ENCODE results near the gene LRFN2. TPM values are rescaled to one million over a fixed set of nuclear protein-coding genes. Genes with fewer than 3 reads are reported as not detected.

LRFN2 gene
- total RNA-seq, 1 donor from 2014 or later: not detected

GRCh38 chr6:40397287-40398033 lies 189.7 kb downstream of the LRFN2 start:
- no peak for DNase-seq (ENCODE audit: low spot score in 2 of 2)
- Histone ChIP-seq H3K27ac (no peak overlapping the region), H3K4me1 (no peaks in the 10 kb centered on the region), H3K36me3 (no peaks in the 10 kb centered on the region), H3K4me3 (no peak overlapping the region), H3K27me3 (no peaks in the 10 kb centered on the region), H3K9me3 (no peaks in the 10 kb centered on the region)
- intact Hi-C loops (cut with DNase I): no loop called here
- no peak for TF ChIP-seq CTCF (IDR thresholded peaks at IDR 0.05)

- H3K4me3 ChIP-seq: no peak overlapping the region
- no peaks in the 10 kb centered on the region for H3K36me3 ChIP-seq
- TF ChIP-seq CTCF (IDR thresholded peaks at IDR 0.05): no peak
- intact Hi-C loops (cut with DNase I): no loop called here
- no peaks in the 10 kb centered on the region for H3K27me3 ChIP-seq
- no peak overlapping the region for H3K27ac ChIP-seq
- no peaks in the 10 kb centered on the region for H3K4me1 ChIP-seq
- DNase-seq (ENCODE audit: low spot score in 2 of 2): no peak
- no peaks in the 10 kb centered on the region for H3K9me3 ChIP-seq
These were observed 191.5 kb downstream of the LRFN2 start for GRCh38 chr6:40395698-40396076.

DNA sequence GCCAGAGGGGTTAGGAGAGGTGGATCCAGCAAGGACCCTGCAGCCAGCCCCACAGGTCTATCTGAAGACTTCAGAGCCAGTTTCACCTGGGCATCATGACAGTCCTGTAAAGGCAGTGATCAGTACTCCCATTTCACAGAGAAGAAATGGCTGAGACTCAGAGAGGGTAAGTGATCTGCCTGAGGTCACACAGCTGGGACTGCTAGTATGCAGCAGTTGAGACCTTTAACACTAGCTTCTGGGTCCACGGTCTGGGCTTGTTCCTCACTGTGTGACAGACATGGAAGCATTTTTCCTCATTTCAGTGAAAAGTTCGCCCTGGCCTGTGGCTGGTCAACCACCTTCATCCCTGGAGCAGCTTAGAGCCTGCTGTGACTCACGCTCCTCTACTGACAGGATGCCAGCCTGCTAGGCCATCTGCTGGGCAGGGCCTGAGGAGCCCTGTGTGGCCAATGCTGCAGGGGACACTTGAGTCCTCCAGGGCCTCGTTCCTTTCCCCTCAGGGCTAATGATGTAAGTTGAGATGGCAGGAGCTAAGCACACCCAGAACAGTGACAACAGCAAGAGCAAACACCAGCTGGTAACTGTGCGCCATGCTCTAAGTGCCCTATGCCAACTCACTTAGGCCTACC lies 192.0 kb downstream of the LRFN2 start:
- Histone ChIP-seq H3K4me1 (no peaks in the 10 kb centered on the region), H3K4me3 (no peak overlapping the region), H3K9me3 (no peaks in the 10 kb centered on the region), H3K27me3 (no peaks in the 10 kb centered on the region), H3K36me3 (no peaks in the 10 kb centered on the region), H3K27ac (no peak overlapping the region)
- no peak for TF ChIP-seq CTCF (IDR thresholded peaks at IDR 0.05)
- intact Hi-C loops (cut with DNase I): no loop called here
- no peak for DNase-seq (ENCODE audit: low spot score in 2 of 2)

DNA sequence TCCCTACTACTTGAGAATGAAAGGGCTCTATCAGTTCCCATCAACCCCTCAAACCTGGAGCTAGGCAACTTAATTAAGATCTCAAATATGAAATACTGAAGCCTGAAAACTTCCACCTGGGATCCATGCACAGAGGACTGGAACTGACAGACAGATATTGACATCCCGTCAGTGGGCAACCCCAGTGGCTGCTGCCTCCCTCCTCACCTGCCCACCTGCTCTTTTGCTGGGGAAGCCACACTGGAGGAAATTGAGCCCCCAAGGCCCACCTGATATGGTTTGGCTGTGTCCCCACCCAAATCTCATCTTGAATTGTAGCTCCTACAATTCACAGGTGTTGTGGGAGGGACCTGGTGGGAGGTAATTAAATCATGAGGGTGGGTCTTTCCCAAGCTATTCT lies 192.8 kb downstream of the LRFN2 start:
- Histone ChIP-seq H3K4me1 (no peaks in the 10 kb centered on the region), H3K27ac (no peak overlapping the region), H3K9me3 (no peaks in the 10 kb centered on the region), H3K36me3 (no peaks in the 10 kb centered on the region), H3K4me3 (no peak overlapping the region), H3K27me3 (no peaks in the 10 kb centered on the region)
- no peak for DNase-seq (ENCODE audit: low spot score in 2 of 2)
- no peak for TF ChIP-seq CTCF (IDR thresholded peaks at IDR 0.05)
- intact Hi-C loops (cut with DNase I): no loop called here

DNA sequence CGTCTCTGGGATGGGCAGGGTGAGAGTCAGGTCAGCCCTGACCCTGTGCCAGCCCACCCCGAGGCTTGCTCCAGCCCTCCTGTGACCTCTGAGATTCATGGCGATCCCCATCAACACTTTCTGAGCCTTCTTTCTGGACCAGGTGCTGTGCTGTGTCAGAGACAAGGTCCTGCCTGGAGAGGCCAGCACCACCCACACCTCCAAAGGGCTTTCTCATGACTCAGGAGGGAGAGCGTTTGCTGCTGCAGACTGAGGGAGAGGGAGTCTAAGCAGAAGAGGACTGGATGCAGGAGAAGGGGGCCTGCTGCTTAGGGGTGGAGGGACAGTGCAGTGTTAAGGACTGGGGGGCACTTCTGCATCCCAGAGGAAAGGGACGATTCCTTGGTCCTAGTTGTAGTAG lies 193.5 kb downstream of the LRFN2 start:
- intact Hi-C loops (cut with DNase I): no loop called here
- H3K27me3 ChIP-seq: no peaks in the 10 kb centered on the region
- no peak overlapping the region for H3K27ac ChIP-seq
- H3K9me3 ChIP-seq: no peaks in the 10 kb centered on the region
- DNase-seq (ENCODE audit: low spot score in 2 of 2): no peak
- no peak for TF ChIP-seq CTCF (IDR thresholded peaks at IDR 0.05)
- H3K36me3 ChIP-seq: no peaks in the 10 kb centered on the region
- H3K4me1 ChIP-seq: no peaks in the 10 kb centered on the region
- H3K4me3 ChIP-seq: no peak overlapping the region

All from ascending aorta (tissue), 2 donors.